Stimulated activated CD4-positive, alpha-beta T cell treated with anti-CD3 and anti-CD28 coated beads, Interleukin-1b, Interleukin-23, amount 100 ng/mL, for 4 hours (primary cell): ENCODE data around the gene TMSB15B.
"Not testable (repeated sequence)": the region's sequence is repeated elsewhere in the genome, so short reads cannot be mapped to it uniquely, and the experiment has no call there.

Experiments used
- DNase-seq, 2 donors: peaks; one replicate each; pipeline ENCODE4 v3.0.0-alpha.2; 2020; ENCODE audit warnings: low read depth in 2 of 2

The TMSB15B gene

GRCh38 chrX:103962411-103963278, at the start of gene TMSB15B:
Gene TMSB15B, plus strand, starts transcription at chrX:103962627.
- not testable (repeated sequence) for DNase-seq

GRCh38 chrX:103913356-103914020, 48.9 kb upstream of the TMSB15B start:
- DNase-seq, result no peak

GRCh38 chrX:103918050-103918449, 44.4 kb upstream of the TMSB15B start:
- DNase-seq, result peak; percentile 11 to 29

- DNase-seq, result peak; percentile 36 to 45
These were observed 43.7 kb upstream of the TMSB15B start for GRCh38 chrX:103918571-103919269.

GRCh38 chrX:103919270-103919637, 43.2 kb upstream of the TMSB15B start:
- DNase-seq, result peak in 1 of 2 donors; percentile 11

GRCh38 chrX:103920515-103920914, 41.9 kb upstream of the TMSB15B start:
- not testable (repeated sequence) for DNase-seq

- no peak for DNase-seq
These were observed 35.4 kb upstream of the TMSB15B start for GRCh38 chrX:103927030-103927429.

- no peak for DNase-seq
These were observed 34.8 kb upstream of the TMSB15B start for GRCh38 chrX:103927633-103928032.

- DNase-seq, result no peak
These were observed 30.3 kb upstream of the TMSB15B start for GRCh38 chrX:103932133-103932532.

- not testable (repeated sequence) for DNase-seq
These were observed 22.2 kb upstream of the TMSB15B start for GRCh38 chrX:103940257-103940656.

- DNase-seq, result no peak
These were observed 21.0 kb upstream of the TMSB15B start for GRCh38 chrX:103941201-103941975.

GRCh38 chrX:103949506-103949905, 12.9 kb upstream of the TMSB15B start:
- DNase-seq, result no peak

GRCh38 chrX:103953353-103953752, 9.1 kb upstream of the TMSB15B start:
- DNase-seq, result no peak

GRCh38 chrX:103954259-103954658, 8.2 kb upstream of the TMSB15B start:
- DNase-seq, result no peak

- DNase-seq, result not testable (repeated sequence)
These were observed 1.8 kb upstream of the TMSB15B start for GRCh38 chrX:103960599-103960998.

- DNase-seq, result not testable (repeated sequence)
These were observed 21.1 kb downstream of the TMSB15B start for GRCh38 chrX:103983508-103983907.

- DNase-seq, result no peak
These were observed 36.8 kb downstream of the TMSB15B start for GRCh38 chrX:103999234-103999633.

- DNase-seq, result no peak
These were observed 46.4 kb downstream of the TMSB15B start for GRCh38 chrX:104008831-104009230.

GRCh38 chrX:104013158-104013557, 50.7 kb downstream of the TMSB15B start:
- DNase-seq, result no peak

- no peak for DNase-seq
These were observed 51.2 kb downstream of the TMSB15B start, which contains the start of gene H2BW1 for GRCh38 chrX:104013606-104014005. Gene H2BW1, minus strand, starts transcription at chrX:104013708. Its CDS starts 132 bp downstream, at chrX:104013576.

GRCh38 chrX:104015576-104015975, 53.1 kb downstream of the TMSB15B start:
- DNase-seq, result not testable (repeated sequence)
